ENCODE results near the gene DNM1L. TPM values are rescaled to one million over a fixed set of nuclear protein-coding genes. Genes with fewer than 3 reads are reported as not detected.

DNM1L gene
- 37.8 and 50.9 TPM in 2 replicates for total RNA-seq (2014; rRNA removed; shearing (Covaris generic); ENCODE audit: low replicate concordance)

DNA sequence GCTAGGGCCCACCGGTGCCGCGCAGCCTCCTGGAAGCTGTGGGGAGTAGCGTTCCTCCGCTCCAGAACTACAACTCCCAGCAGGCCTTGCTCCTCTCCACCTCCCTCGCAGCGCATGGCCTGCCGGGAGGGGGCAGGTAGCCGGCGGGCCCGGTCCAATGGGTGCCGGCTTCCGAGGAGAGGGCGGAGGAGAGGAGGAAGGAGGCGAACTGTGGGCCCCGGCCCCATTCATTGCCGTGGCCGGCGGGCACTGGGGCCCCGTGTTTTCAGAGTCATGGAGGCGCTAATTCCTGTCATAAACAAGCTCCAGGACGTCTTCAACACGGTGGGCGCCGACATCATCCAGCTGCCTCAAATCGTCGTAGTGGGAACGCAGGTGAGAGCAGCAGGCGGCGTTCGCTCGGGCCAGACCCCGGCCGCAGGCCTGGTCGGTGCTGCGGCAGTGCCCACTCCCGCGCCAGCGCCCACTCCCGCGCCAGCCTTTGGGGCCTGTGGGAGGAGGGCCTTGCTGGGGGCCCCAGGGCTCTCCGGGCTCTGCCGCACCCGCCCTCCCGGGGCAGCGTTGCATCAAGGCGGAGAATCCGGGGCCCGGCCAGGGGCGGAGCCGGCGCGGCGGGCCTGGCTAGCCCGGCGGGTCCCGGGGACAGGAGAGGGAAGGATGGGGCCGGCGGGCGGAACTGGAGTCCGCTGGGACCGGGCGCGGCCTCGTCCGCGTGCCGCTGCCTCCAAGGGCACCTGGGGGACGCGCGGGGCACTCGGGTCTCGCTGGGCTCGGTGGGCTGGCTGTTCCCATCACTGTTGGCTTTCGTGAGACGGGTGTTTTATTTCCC lies at the start of gene DNM1L:
Gene DNM1L, plus strand, starts transcription at position 211 of the 829 bp plus-strand sequence. Its CDS starts 63 bp downstream, at position 274.
- DNase-seq (ENCODE audit: low read depth) = peak; percentile 99
- in situ Hi-C loops (cut with HindIII; ENCODE audit: low pct_unique_long_range_greater_than_20kb, low sequenced_read_pairs) = no loop called here

DNA sequence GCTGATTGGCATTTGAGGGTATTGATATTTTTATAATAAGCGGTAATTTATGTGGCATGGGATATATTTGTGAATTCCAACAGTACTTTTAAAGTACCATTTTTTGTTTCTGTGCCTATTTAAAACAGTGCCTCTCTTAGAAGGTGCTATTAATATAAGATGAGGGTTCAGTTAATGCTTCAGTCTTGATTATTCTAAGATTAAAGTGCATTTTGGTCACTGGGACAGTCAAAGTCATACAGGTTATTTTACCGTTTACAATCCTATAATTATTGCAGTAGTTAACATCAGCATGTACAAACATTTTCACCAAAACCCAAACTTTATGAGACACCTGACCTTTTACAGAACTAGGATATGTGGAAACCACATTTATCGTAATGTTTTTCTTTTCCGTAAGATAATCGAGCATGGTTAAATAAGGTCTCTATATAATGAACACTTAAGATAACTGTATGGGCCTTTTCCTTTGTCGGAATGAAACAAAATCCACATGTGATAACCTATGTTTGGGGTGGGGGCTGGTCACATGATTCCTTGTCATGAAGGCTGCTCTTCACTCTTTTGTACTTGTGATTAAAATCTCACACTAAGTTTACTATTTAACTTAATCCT lies 37.7 kb upstream of the DNM1L start:
- no peak for DNase-seq (ENCODE audit: low read depth)
- in situ Hi-C loops (cut with HindIII; ENCODE audit: low pct_unique_long_range_greater_than_20kb, low sequenced_read_pairs) = no loop called here

DNA sequence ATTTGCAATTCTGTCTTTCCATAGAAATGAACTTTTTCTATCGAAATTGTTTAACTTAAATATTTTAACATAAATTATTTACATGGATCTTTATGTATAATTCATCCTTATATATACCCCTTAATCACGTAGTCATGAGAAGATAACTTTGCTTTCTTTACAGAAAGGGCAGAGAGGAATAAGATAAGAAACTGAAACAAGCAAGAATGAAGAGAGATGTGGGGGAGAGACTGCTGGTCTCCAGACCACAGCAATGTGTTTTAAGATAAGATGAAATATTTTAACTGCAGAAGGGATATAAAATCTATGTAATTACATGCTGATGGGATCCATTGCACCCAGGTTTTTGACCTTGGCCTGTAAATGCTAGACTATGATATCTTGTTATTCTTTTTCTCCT lies 34.7 kb upstream of the DNM1L start:
- in situ Hi-C loops (cut with HindIII; ENCODE audit: low pct_unique_long_range_greater_than_20kb, low sequenced_read_pairs) = no loop called here
- DNase-seq (ENCODE audit: low read depth) = no peak

DNA sequence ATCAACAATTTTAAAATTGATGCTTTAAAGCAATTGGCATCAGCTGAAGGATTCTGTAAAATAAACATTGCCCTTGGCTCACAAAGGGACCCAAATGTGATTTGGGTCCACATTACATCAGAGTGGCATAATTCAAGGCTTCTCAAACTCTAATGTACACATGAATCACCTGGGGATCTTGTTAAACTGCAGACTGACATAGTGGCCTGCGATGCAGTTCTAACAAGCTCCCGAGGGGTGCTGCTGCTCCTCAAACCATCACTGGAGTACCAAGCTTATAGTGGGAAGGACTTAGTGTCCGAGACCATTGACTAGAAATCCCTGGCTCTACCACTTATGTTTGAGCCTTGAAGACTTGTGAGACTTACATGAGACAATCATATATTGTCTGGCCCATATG lies 31.8 kb upstream of the DNM1L start:
- in situ Hi-C loops (cut with HindIII; ENCODE audit: low pct_unique_long_range_greater_than_20kb, low sequenced_read_pairs) = no loop called here

DNA sequence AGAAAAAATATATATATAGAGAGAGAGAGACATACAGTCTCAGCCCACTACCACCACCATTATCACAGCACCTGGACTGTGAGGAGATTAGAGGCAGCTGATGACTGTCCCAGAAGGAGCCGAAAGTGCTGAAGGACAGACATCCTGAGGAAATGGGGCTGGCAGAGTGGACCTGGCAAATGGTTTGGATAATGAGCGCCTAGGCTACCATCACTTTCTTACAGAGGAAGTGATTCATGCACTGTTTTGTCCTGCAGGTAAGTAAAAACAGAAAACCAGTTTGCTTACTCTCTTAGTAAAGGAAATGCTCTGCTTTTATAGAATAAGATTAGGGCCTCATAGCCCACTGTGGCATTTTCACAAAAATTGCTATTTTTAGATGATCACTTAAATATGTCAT lies 28.6 kb upstream of the DNM1L start:
- no peak for DNase-seq (ENCODE audit: low read depth)
- in situ Hi-C loops (cut with HindIII; ENCODE audit: low pct_unique_long_range_greater_than_20kb, low sequenced_read_pairs) = no loop called here

More for the DNA sequence above, 31.8 kb upstream of the DNM1L start:
- peak; percentile 7 for DNase-seq (ENCODE audit: low read depth)

DNA sequence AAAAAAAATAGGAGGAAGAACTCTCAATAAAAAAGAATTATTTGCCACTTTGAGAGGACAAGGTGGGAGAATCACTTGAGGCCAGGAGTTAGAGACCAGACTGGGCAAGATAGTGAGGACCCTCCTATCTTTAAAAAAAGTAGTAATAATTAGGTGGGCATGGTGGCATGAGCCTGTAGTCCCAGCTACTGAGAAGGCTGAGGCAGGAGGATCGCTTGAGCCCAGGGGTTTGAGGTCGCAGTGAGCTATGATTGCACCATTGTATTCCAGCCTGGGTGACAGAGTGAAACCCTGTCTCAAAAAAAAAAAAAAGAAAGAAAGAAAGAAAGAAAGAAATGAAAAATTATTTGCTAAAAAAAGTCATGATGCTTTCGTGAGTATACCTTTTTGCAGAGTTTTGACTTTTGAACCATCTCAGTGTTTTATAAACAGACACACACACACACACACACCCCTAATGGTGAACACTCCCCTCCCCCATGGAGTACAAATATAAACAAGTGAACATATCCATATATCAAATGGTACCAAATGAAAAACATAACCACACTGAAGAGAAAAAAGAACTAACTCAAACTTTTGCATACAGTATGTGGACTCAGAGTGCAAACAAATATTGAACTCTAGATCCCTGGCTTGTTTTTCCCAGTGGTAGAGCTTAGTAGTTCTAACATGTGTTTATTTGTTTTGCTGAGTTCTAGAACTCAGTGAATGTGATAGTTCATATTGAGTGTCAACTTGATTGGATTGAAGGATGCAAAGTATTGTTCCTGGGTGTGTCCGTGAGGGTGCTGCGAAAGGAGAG lies 27.7 kb upstream of the DNM1L start:
- no peak for DNase-seq (ENCODE audit: low read depth)
- in situ Hi-C loops (cut with HindIII; ENCODE audit: low pct_unique_long_range_greater_than_20kb, low sequenced_read_pairs) = no loop called here

DNA sequence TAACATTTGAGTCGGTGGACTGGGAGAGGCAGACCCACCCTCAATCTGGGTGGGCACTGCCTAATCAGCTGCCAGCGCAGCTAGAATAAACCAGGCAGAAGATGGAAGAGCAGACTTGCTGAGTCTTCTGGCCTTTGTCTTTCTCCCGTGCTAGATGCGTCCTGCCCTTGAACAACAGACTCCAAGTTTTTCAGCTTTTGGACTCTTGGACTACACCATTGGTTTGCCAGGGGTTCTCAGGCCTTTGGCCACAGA lies 27.2 kb upstream of the DNM1L start:
- in situ Hi-C loops (cut with HindIII; ENCODE audit: low pct_unique_long_range_greater_than_20kb, low sequenced_read_pairs) = no loop called here
- no peak for DNase-seq (ENCODE audit: low read depth)

DNA sequence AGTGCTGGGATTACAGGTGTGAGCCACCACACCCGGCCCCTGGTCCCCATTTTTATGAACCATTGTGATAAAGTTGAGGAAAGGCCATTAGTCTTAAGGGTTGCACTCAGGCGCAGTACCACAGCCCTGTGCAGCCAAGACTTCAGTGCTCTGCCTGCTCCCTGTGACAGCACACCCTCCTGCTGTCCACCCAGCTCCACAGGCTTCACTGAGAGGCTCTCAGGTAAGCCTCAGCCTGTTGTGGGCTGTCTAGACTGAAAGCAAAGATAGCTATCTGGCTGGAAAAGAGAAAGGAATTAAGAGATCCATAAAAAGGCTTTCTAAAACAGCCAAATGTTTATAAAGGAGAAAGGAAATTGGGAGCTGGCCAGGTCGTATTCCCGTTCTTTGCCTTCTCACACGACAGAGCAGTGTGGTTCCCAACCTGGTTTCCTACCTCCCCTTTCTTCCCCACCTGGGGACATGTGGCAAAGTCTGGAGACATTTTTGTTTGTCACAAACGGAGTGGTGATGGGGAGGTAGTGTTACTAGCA lies 19.1 kb upstream of the DNM1L start:
- in situ Hi-C loops (cut with HindIII; ENCODE audit: low pct_unique_long_range_greater_than_20kb, low sequenced_read_pairs) = no loop called here
- DNase-seq (ENCODE audit: low read depth) = no peak

DNA sequence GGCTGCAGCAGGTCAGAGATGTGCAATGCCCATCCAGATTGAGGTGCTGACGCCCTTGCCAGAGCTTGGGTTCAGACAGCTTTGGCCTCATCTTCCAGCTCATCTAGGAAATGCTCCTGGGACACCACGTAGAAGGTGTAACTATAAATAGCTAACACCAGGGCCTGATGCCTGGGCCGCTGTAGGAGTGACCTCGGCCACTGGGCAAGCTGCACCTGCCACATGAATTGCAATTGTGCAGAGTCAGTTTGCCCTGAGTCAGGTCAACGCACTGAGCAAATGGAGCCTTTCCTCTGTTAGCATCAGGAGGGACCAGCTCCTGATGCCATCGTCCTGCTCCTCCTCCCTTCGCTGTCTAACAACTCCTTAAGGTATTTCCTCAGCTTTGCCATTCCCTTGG lies 17.4 kb upstream of the DNM1L start:
- in situ Hi-C loops (cut with HindIII; ENCODE audit: low pct_unique_long_range_greater_than_20kb, low sequenced_read_pairs) = no loop called here

DNA sequence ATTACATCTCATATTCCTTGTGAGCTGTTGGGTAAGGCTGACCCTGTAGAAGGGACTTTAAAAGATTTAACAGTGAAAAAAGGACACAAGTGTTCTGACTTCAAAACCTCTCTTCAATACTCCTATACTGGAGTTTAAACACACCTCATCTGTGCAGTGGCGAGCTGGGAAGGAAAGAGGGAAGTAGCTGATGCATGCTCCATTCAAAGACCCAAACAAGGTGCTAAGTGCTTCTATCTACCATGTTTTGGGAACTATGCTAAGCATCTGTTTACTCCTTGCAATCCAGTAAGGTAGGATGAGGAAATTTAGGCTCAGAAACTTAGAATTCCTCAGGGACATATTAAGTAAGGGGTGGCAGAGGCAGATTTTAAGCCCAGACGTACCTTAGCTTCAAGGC lies 16.4 kb upstream of the DNM1L start:
- no peak for DNase-seq (ENCODE audit: low read depth)
- in situ Hi-C loops (cut with HindIII; ENCODE audit: low pct_unique_long_range_greater_than_20kb, low sequenced_read_pairs) = no loop called here

More for the DNA sequence above, 17.4 kb upstream of the DNM1L start:
- DNase-seq (ENCODE audit: low read depth) = no peak

DNA sequence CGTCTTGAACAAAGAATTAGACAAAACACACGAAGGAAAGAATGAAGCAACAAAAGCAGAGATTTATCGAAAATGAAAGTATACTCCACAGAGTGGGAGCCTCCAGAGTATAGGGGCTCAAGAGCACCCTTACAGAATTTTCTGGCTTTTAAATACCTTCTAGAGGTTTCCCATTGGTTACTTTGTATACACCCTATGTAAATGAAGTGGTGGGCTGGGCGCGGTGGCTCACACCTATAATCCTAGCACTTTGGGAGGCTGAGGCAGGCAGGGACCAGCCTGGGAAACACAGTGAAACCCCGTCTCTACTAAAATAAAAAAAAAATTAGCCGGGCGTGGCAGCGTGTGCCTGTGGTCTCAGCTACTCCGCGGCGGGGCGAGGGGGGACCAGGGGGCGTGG lies 13.1 kb upstream of the DNM1L start:
- in situ Hi-C loops (cut with HindIII; ENCODE audit: low pct_unique_long_range_greater_than_20kb, low sequenced_read_pairs) = no loop called here
- no peak for DNase-seq (ENCODE audit: low read depth)

DNA sequence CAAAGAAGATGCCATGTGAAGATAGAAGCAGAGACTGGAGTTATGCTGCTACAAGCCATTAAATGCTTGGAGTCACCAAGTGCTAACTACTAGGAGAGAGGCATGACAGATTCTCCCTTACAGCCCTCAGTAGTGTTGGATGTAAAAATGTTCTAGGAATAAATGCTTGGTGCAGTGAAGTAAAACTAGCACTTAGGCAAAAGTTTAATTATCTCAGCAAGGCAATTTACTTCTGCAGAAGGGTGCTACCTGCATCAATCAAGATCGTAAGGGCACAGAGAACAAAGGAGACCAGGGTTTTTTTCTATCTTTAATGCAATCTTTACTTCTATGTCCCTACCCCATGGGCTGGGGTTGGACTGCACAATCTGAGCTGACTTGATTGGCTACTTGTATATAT lies 9.5 kb upstream of the DNM1L start:
- DNase-seq (ENCODE audit: low read depth) = no peak
- in situ Hi-C loops (cut with HindIII; ENCODE audit: low pct_unique_long_range_greater_than_20kb, low sequenced_read_pairs) = no loop called here

DNA sequence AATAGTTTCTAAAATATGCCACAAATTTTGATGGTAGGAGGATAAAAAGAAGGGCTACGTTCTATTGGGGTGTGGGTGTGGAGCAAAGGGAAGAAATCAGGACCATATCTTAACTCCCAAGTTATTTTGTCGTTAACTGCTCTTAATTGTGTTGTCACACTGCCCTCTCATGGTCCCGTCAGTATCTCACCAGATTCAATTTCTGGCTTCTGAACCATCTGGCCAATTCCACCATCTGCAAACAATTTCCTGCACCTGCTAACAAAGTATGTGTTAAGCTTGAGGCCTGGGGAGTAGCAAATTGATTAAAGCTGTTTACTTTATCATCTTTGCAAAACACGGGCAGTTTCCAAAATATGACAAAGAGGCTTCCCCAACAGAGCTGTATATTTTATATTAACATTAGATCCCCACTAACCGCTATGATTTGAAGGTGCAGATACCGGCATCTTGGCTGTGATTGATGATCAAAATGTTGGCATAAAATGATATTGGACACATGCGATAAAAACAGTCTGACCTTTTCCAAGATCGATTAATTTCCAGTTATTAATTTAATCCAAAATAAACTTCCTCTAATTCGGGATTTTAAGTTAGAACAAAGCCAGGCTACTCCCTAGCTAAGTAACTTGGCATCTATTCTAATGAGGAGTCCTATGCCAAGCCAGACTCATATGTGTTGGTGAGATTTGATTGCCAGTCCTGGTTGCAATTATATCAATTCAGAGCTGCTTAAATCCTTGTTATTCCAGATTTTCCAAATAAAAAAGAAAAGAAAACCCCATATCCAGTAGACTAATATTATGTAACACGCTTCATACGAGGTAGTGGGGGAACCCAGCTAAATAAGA lies 6.9 kb upstream of the DNM1L start:
- no peak for DNase-seq (ENCODE audit: low read depth)

DNA sequence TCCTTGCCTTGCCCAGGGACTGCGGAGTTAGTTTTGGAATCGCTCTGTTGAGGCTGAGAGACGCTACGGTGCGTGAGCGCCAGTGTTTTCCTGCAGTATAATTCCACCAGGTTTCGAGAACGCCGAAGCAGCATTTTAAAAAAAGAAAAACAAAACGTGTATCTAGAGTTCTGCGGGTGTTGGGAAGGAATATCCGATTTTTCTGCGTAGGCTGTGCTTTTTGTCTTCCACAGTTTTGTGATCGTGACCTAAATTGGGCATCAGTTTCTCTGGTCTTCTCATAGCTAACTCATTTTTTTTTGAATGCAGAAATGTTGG lies 778 bp downstream of the DNM1L start:
- in situ Hi-C loops (cut with HindIII; ENCODE audit: low pct_unique_long_range_greater_than_20kb, low sequenced_read_pairs) = no loop called here
- no peak for DNase-seq (ENCODE audit: low read depth)

More for the DNA sequence above, 6.9 kb upstream of the DNM1L start:
- in situ Hi-C loops (cut with HindIII; ENCODE audit: low pct_unique_long_range_greater_than_20kb, low sequenced_read_pairs) = no loop called here

DNA sequence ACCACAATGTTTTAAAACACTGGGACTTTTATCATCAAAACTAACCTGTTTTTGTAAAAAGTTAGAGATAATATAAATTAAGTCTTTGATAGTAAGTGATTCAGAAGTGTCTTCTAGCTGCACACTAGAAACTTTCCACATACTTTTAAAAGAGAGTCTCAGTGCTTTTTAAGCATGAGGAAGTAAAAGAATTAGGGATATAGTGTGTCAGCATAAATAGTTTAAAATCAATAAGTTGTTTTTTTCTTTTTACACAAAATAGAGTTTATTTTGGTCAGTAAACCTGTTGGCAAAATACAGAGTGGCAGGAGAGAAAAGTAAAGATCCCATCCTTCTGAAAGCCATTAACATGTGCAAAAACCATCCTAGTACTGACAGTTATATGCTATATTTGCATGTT lies 1.7 kb downstream of the DNM1L start:
- in situ Hi-C loops (cut with HindIII; ENCODE audit: low pct_unique_long_range_greater_than_20kb, low sequenced_read_pairs) = no loop called here
- no peak for DNase-seq (ENCODE audit: low read depth)

DNA sequence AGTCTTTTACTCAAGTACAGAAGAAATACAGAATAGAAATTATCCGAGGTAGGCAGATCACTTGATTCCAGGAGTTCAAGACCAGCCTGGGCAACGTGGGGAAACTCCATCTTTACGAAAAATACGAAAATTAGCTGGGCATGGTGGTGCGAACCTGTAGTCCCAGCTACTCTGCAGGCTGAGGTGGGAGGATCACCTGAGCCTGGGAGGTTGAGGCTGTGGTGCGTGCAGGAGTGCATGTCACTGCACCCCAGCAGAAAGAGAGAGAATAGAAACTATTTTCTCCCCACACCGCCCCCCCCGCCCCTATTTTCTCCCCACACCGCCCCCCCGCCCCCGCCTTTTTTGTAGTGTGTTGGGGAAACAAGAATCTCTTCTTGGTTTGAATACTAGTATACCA lies 2.2 kb downstream of the DNM1L start:
- in situ Hi-C loops (cut with HindIII; ENCODE audit: low pct_unique_long_range_greater_than_20kb, low sequenced_read_pairs) = no loop called here
- no peak for DNase-seq (ENCODE audit: low read depth)

DNA sequence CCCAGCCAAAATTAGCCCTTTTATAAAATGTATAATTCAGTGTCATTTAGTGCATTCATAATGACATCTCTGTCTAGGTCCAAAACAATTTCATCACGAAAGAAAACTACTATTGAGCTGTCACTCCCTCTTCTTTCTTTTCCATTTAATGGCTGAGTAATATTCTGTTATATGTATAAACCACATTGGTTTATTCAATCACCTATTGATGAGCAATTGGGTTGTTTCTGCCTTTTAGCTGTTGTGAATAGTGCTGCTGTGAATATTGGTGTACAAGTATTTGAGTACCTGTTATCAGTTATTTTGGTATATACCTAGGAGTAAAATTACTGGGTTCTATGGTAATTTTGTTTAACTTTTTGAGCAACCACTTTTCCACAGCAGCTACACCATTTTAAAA lies 7.2 kb downstream of the DNM1L start:
- in situ Hi-C loops (cut with HindIII; ENCODE audit: low pct_unique_long_range_greater_than_20kb, low sequenced_read_pairs) = no loop called here
- no peak for DNase-seq (ENCODE audit: low read depth)

DNA sequence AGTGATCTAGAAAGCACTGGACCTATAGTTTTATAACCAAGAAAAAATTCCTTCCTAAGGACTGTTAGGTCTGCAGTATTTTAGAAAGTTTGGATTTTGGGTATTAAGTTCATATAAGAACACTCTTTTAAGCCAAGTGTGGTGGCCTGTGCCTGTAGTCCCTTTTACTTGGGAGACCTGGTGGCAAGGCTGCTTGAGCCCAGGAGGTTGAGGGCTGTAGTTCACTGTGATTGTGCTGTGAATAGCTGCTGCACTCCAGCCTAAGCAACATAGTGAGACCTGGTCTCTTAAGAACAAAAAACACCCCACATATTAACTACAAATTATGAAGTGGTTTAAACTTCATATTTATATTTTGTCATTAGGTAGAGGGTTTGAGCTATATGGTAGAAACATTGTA lies 9.7 kb downstream of the DNM1L start:
- no peak for DNase-seq (ENCODE audit: low read depth)
- in situ Hi-C loops (cut with HindIII; ENCODE audit: low pct_unique_long_range_greater_than_20kb, low sequenced_read_pairs) = no loop called here

Measured in Caki2 (cell line).